ENCODE results near the gene TNFRSF19. TPM values are rescaled to one million over a fixed set of nuclear protein-coding genes. Genes with fewer than 3 reads are reported as not detected.

Gene TNFRSF19
- total and polyA plus RNA-seq, 10 donors: 1.0 to 12.2 (median 3.8) TPM

DNA sequence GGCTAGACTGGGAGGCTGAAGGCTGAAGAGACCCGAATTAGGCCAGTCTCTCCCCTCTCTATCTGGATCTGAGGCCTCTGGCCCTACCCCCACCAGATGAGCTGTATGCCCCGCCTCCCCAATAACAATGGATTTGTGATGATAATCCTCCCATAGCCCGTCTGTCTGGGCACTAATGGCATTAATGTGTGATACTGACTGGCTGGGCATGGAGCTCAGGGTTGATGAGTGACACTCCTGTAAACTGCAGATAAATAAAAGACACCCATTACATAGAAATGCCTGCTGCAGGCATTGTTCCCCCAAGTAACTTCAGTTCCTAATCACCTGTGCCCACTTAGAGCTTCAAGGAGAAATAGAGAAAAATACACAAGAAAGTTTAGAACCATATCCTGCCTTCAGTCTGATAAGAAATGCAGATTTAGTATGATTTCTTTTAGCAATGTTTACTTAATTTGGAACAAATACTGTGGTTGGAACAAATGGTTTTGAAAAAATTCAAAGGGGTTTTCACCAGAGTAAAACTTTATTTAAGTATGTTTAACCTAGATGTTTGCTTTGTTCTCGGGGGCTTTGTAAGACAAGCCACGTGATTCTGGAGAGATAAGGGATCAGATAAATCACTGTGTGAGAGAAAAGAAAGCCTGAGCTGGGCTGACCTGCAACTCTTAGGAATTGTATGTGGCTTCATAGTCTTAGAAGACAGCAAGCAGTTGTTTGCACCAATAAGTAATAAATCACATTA is 60.3 kb downstream of the TNFRSF19 start:
- Histone ChIP-seq H3K9me3 (no peaks in the 10 kb centered on the region), H3K36me3 (no peaks in the 10 kb centered on the region), H3K27me3 (replicated peaks in 1 of 7) (peaks cover 0 to 10% (median 0%) of the 10 kb centered on the region in 7 donors), H3K4me1 (peaks cover 0 to 5% (median 0%) of the 10 kb centered on the region in 6 donors), H3K27ac (no peak overlapping the region), H3K4me3 (no peak overlapping the region)
- DNase-seq: no peak
- TF ChIP-seq POLR2AphosphoS5 (IDR thresholded peaks at IDR 0.05) (no peak), POLR2A (IDR thresholded peaks at IDR 0.05) (no peak)
- TF ChIP-seq, protein P1, sequence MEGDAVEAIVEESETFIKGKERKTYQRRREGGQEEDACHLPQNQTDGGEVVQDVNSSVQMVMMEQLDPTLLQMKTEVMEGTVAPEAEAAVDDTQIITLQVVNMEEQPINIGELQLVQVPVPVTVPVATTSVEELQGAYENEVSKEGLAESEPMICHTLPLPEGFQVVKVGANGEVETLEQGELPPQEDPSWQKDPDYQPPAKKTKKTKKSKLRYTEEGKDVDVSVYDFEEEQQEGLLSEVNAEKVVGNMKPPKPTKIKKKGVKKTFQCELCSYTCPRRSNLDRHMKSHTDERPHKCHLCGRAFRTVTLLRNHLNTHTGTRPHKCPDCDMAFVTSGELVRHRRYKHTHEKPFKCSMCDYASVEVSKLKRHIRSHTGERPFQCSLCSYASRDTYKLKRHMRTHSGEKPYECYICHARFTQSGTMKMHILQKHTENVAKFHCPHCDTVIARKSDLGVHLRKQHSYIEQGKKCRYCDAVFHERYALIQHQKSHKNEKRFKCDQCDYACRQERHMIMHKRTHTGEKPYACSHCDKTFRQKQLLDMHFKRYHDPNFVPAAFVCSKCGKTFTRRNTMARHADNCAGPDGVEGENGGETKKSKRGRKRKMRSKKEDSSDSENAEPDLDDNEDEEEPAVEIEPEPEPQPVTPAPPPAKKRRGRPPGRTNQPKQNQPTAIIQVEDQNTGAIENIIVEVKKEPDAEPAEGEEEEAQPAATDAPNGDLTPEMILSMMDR (IDR thresholded peaks at IDR 0.05 in 8 of 11, conservative IDR thresholded peaks at IDR 0.05 in 3 of 11): no peak
- intact Hi-C loops (cut with DNase I; ENCODE audit: low total_unique reads): no loop called here
- 62 to 75% (median 69%) methylated on average over 5 of the region's 5 CpGs for WGBS, 5 donors

DNA sequence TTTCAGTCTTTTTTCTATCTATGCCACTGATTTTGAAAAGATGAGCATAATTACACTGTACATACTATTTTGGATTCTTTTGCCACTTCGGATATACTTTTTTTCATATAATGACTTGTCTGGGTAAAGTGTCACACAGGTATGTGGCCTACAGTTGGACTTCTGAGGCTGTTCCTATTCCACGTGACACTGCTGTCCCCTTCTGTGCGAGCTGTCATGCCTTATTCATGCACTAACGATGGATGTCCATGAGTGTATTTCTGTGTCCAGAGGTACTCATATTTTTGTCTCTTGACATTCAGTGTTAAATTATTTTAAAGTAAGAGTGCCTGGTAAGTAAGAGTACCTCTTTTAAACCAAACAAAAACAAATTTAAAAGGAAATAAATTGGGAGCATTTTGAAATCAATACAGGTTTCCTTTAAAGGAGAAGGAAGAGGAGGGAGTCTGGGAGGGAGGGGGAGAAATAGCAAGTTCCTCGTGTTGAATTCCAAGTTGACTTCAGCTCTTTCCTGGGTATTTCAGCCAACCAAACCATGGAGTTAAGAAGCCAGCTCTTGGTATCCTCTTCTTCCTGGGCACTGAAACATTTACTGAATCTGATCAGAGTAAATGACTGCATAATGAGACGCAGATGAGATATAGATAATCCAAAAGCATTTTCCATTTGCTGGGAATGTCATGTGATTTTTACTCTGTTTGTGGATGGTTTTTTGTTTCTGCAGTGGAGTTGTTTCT is 61.3 kb downstream of the TNFRSF19 start:
- no peak overlapping the region for H3K27ac ChIP-seq
- no peak overlapping the region for H3K4me3 ChIP-seq
- H3K4me1 ChIP-seq: peaks cover 0 to 13% (median under 1%) of the 10 kb centered on the region in 6 donors
- peaks cover 0 to 10% (median 0%) of the 10 kb centered on the region in 7 donors for H3K27me3 ChIP-seq (replicated peaks in 1 of 7)
- intact Hi-C loops (cut with DNase I; ENCODE audit: low total_unique reads): no loop called here
- 76 to 84% (median 79%) methylated on average over 6 of the region's 6 CpGs for WGBS, 5 donors
- no peak for TF ChIP-seq POLR2A (IDR thresholded peaks at IDR 0.05)
- TF ChIP-seq POLR2AphosphoS5 (IDR thresholded peaks at IDR 0.05): no peak
- TF ChIP-seq, protein P1 (IDR thresholded peaks at IDR 0.05 in 8 of 11, conservative IDR thresholded peaks at IDR 0.05 in 3 of 11): no peak
- H3K9me3 ChIP-seq: no peaks in the 10 kb centered on the region
- no peaks in the 10 kb centered on the region for H3K36me3 ChIP-seq
- DNase-seq: no peak

DNA sequence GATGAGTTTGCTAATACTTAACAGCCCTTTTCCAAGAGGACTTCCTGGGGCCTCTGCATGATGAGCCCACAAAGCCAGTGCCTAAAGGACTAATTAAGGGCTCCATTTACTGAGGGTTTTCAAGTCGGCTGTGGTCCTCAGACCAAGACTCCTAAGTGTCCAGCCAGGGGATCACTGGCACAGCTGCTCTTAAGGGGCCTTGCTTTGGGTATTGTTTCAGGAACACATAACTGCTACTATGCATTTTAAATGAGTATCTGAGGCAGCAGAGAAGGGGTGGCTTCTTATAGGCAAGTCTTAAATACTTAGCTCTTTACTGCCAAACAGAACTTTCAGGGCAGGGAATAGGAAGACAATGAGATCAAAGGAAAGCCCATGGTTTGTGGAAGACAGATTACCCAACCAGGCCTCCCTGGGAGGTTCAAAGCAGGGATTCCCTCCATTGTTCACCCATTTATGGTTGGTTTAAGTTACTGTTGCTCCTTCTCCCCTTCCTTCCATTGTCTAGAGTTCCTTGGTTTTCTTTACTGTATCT is 61.9 kb downstream of the TNFRSF19 start:
- TF ChIP-seq POLR2A (IDR thresholded peaks at IDR 0.05): no peak
- TF ChIP-seq, protein P1 (IDR thresholded peaks at IDR 0.05 in 8 of 11, conservative IDR thresholded peaks at IDR 0.05 in 3 of 11): no peak
- no peak for TF ChIP-seq POLR2AphosphoS5 (IDR thresholded peaks at IDR 0.05)

DNA sequence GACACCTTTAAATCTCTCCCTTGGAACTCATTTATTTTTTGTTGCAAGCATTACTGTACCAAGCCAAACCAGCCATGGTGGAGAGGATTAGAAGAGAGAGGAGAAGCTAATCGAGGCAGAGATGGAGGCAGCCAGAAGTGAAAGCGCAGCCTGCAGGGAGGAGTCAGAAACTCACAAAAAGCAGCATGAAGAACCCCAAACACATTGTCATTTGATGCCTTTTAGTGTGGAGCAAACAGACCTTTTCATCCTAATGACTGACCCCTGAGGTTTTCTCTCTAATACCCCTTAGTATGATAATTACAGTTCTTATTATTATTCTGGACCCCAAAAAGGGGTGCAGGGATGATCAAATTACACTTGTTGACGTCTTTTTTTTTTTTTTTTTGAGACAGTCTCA is 62.5 kb downstream of the TNFRSF19 start:
- Histone ChIP-seq H3K27me3 (replicated peaks in 1 of 7) (peaks cover 0 to 10% (median 0%) of the 10 kb centered on the region in 7 donors), H3K9me3 (no peaks in the 10 kb centered on the region), H3K27ac (no peak overlapping the region), H3K36me3 (no peaks in the 10 kb centered on the region), H3K4me3 (no peak overlapping the region), H3K4me1 (peaks cover 0 to 20% (median 3%) of the 10 kb centered on the region in 6 donors)
- intact Hi-C loops (cut with DNase I; ENCODE audit: low total_unique reads): no loop called here
- 77 to 87% (median 79%) methylated on average over 3 of the region's 3 CpGs for WGBS, 5 donors
- DNase-seq: no peak
- TF ChIP-seq, protein P1 (IDR thresholded peaks at IDR 0.05 in 8 of 11, conservative IDR thresholded peaks at IDR 0.05 in 3 of 11): no peak
- TF ChIP-seq POLR2A (IDR thresholded peaks at IDR 0.05): no peak
- TF ChIP-seq POLR2AphosphoS5 (IDR thresholded peaks at IDR 0.05): no peak

More for the DNA sequence above, 61.9 kb downstream of the TNFRSF19 start:
- Histone ChIP-seq H3K4me3 (no peak overlapping the region), H3K27me3 (replicated peaks in 1 of 7) (peaks cover 0 to 10% (median 0%) of the 10 kb centered on the region in 7 donors), H3K4me1 (peaks cover 0 to 15% (median 3%) of the 10 kb centered on the region in 6 donors), H3K27ac (no peak overlapping the region), H3K36me3 (no peaks in the 10 kb centered on the region), H3K9me3 (no peaks in the 10 kb centered on the region)
- 58 to 72% (median 69%) methylated on average over 1 of the region's 1 CpG; no CpG with 5 or more reads in 1 of the 5 donors for WGBS, 5 donors
- intact Hi-C loops (cut with DNase I; ENCODE audit: low total_unique reads): no loop called here
- DNase-seq: no peak

Data from spleen (tissue), 11 donors.